D721Med (cell line): Measurements from ENCODE around the gene MVD.

Experiments used
- DNase-seq: peaks from one replicate; pipeline ENCODE4 v3.0.0; 2011; ENCODE audit warnings: low spot score; ENCODE audit not compliant: insufficient read length
- FAIRE-seq: peaks from 2 replicates; lab custom pipeline; 2011; peaks lifted over from hg19 to GRCh38; lab: Jason Lieb, UNC
- CTCF ChIP-seq: IDR thresholded peaks from 2 replicates; pipeline ENCODE4 v1.5.1; 2012; ENCODE audit warnings: mild to moderate bottlenecking, control low read depth; ENCODE audit not compliant: insufficient read depth; ENCODE audit errors: missing control alignments

Gene MVD

GRCh38 chr16:88636488-88637265, 26.2 kb downstream of the MVD start:
- FAIRE-seq, result no peak
- DNase-seq, result no peak
- no peak for TF ChIP-seq CTCF

GRCh38 chr16:88635671-88636319, 27.1 kb downstream of the MVD start:
- TF ChIP-seq CTCF, result no peak
- DNase-seq, result no peak
- FAIRE-seq, result no peak

GRCh38 chr16:88634994-88635670, 27.8 kb downstream of the MVD start:
- no peak for DNase-seq
- FAIRE-seq, result no peak
- no peak for TF ChIP-seq CTCF

GRCh38 chr16:88634141-88634993, 28.5 kb downstream of the MVD start:
- no peak for FAIRE-seq
- no peak for TF ChIP-seq CTCF
- DNase-seq, result no peak

- FAIRE-seq (no peak), DNase-seq (no peak)
- TF ChIP-seq CTCF, result no peak
Observed at GRCh38 chr16:88633684-88634140, 29.2 kb downstream of the MVD start.

- TF ChIP-seq CTCF, result no peak
- DNase-seq, result no peak
- no peak for FAIRE-seq
Observed at GRCh38 chr16:88632587-88632930, 30.3 kb downstream of the MVD start.
